T-helper 1 cell treated with Interleukin-12 subunit alpha and Interleukin-12 subunit beta and Interleukin-4 antibody, amounts not matched to agents 30 ng/mL and 1 ng/mL, for 36 hours (primary cell): ENCODE results near the gene MAP3K6. TPM values are rescaled to one million over a fixed set of nuclear protein-coding genes. Genes with fewer than 3 reads are reported as not detected.

ENCODE experiments used
- intact Hi-C: fragments of 100-400 bp; cut with micrococcal nuclease; formaldehyde crosslinking; loops from one replicate; pipeline ENCODE4 v1.15.1; 2024
- total RNA-seq: library from RNA; stranded (reverse); gene quantifications from 2 replicates; pipeline ENCODE4 v1.2.3, GENCODE V29; 2022

The MAP3K6 gene
- total RNA-seq, 1 donor from 2014 or later, result 15.5 TPM

GRCh38 chr1:27341525-27342252 is 25.1 kb downstream of the MAP3K6 start, which contains the start of gene SYTL1:
Gene SYTL1 (plus strand): TSS chr1:27342022. CDS start chr1:27345335, 3,313 bp downstream.
- intact Hi-C loops, result loop anchor here (1.0 to 5.0 kb wide), 5 partner anchors 8 to 649 kb away; partner anchors contain the start of gene GPR3

DNA sequence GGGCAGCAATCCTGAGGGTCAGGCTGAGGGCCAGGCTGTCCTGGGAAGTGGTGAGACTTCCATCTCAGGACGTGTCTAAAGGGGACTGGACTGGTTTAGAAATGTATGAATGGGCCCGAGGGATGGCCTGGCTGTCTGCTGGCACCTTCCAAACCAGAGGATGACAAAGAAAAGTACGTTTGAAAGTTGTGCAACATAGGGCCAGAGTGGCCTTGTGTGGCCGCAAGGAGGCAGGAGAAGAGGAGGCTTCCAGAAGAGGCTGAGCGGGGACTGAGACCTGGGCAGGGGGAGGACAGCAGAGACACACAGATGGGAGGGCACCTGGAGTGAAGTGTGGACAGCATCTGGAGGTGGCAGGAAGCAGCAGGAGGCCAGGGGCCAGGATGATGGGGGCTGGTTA is 27.5 kb downstream of the MAP3K6 start:
- intact Hi-C loops, result no loop called here

- intact Hi-C loops, result no loop called here
Measured at GRCh38 chr1:27338751-27339150, 28.0 kb downstream of the MAP3K6 start.

- intact Hi-C loops, result no loop called here
Measured at GRCh38 chr1:27336756-27337155, 30.0 kb downstream of the MAP3K6 start.

- intact Hi-C loops, result no loop called here
Measured at GRCh38 chr1:27335506-27336422, 31.0 kb downstream of the MAP3K6 start.

GRCh38 chr1:27333717-27334279 is 33.0 kb downstream of the MAP3K6 start:
- intact Hi-C loops, result no loop called here

DNA sequence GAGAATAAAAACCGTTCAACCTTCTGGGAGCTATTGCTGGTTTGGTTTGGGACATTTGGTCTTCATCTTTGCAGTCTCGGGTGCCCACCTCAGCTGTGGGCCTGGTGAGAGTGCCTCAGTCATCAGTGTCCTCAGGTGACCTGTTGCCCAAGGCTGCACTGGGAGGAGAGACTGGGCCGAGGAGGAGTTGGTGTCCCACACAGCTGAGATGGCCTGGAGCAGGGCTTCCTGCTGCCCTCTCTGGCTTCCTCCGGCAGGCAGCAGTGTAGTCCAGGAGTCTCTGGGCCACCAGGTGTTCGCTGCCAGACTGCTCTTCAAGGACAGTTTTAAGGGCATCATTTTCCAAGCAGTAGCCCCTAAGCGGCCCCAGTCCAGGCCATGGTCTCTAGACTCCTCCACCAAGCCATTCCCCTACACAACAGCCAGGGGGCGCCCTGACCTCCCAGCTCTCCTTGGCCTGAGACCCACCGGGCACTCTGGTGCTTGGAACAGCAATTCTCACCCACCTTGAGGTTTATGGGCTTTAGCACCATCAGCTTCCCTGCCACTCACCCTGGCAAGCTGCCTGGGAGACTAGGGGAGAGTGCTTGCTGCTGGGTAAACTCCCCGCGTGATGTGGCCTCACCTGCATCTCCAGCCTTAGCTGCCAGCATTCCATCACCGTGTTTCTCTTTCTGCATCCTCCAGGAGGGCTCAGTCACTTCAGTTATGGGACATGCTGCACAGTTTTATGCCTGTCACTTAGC is 34.1 kb downstream of the MAP3K6 start:
- intact Hi-C loops, result loop anchor here (1.0 kb wide), 3 partner anchors 11 to 272 kb away; partner anchors contain the start of gene AHDC1

- intact Hi-C loops, result loop anchor here (1.0 kb wide), 3 partner anchors 11 to 272 kb away; partner anchors contain the start of gene AHDC1
Measured at GRCh38 chr1:27331922-27332321, 34.8 kb downstream of the MAP3K6 start.

GRCh38 chr1:27331426-27331825 is 35.3 kb downstream of the MAP3K6 start:
- intact Hi-C loops, result no loop called here

GRCh38 chr1:27330786-27331185 is 36.0 kb downstream of the MAP3K6 start:
- intact Hi-C loops, result no loop called here

DNA sequence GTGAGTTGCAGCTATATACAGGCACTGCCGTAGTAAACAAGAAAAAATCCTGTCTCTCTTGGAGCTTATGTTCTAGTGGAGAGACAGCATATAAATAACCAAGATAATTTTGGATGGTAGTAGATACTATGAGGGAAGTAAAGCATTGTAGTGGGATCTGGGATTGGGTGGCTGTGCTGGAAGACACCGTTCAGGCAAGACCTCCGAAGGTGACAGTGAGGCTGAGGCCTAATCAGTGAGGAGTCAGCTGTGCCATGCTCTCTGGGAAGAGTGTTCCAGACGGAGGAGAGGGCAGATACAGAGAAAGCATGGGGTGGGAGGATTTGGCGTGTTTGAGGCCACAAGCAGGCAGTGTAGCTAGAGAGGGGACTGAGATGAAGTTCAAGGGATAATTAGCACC is 38.8 kb downstream of the MAP3K6 start:
- intact Hi-C loops, result no loop called here

- intact Hi-C loops, result no loop called here
Measured at GRCh38 chr1:27325286-27325685, 41.5 kb downstream of the MAP3K6 start.

DNA sequence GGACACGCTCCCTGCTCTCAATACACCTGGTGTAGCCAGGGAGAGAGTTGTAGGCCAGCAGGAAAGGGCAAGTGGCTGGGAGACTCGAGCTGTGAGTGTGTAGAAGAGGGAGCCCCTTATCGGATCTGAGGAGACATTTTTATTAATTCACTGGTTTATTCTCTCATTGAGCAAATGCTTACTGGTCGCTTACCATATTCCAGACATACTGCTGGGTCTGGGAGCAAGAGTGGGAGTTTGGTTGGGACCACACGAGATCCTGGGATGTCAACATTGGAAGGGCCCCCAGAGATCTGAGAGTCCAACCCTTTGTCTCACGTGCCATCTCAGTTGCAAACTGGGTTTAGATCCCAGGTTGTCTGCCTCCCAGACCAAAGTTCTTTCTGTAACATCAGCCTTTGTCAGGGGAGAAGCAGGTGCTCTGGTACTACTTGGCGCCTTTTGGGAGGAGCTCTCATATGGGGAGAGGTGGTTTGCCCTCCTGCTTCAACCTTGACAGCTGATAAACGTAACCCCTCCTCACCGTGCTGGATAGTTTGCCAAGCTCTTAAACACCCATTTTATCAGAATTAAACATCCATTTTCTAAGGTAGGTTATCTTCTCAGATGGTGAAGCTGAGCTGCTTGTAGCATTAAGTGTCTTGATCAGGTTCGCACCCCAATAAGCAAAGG is 44.1 kb downstream of the MAP3K6 start:
- intact Hi-C loops, result loop anchor here (1.0 to 5.0 kb wide), 11 partner anchors 21 to 890 kb away; partner anchors contain the start of genes AHDC1, DHDDS, FAM76A and GPR3

DNA sequence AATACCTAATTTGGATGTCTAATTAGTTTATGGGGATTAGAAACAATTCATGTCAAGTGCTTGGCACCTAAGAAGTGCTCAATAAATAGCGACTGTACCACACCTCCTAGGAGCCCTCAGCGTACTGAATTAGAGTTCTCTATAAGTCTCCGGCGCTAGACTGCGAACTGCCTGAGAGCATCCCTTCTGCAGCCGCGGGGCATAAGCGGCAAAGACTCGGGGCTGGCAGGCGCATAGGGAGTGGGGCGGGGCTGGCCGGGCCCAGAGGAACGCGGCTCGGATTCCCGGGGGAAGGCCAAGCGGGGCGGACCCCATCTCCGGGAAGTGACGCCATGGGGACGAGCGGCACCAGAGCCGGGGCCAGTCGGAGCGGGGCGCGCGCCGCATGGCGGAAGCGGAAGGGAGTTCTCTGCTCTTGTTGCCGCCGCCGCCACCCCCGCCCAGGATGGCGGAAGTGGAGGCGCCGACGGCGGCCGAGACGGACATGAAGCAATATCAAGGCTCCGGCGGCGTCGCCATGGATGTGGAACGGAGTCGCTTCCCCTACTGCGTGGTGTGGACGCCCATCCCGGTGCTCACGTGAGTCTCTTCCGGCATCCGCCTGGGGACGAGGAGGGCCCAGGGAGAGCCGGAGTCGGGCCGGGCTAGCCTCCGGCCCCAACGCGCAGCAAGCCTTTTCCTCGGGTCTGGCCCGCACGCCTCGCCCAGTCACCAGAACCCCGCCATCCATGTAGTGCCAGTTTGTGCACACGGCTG is 44.8 kb downstream of the MAP3K6 start, which contains the start of gene TMEM222:
TSS of gene TMEM222 (plus strand) at position 351 of the 756 bp plus-strand sequence. CDS start at position 386, 35 bp downstream.
- intact Hi-C loops, result loop anchor here (1.0 to 5.0 kb wide), 11 partner anchors 21 to 890 kb away; partner anchors contain the start of genes AHDC1, DHDDS, FAM76A and GPR3

GRCh38 chr1:27318596-27318995 is 48.2 kb downstream of the MAP3K6 start:
- intact Hi-C loops, result no loop called here

GRCh38 chr1:27318136-27318535 is 48.6 kb downstream of the MAP3K6 start:
- intact Hi-C loops, result no loop called here

GRCh38 chr1:27316860-27317259 is 49.9 kb downstream of the MAP3K6 start:
- intact Hi-C loops, result no loop called here

- intact Hi-C loops, result no loop called here
Measured at GRCh38 chr1:27314737-27315136, 52.0 kb downstream of the MAP3K6 start.

GRCh38 chr1:27314169-27314568 is 52.6 kb downstream of the MAP3K6 start:
- intact Hi-C loops, result no loop called here
